SH-SY5Y (cell line): ENCODE data around the gene CAMTA1.
A peak's percentile ranks its signal among the peaks of the same experiment; 100 is the strongest.

ENCODE experiments used
- GATA2 ChIP-seq: IDR thresholded peaks from 2 replicates; pipeline ENCODE4 v1.6.1; 2011; ENCODE audit warnings: mild to moderate bottlenecking, low read depth, low read length
- GATA3 ChIP-seq: IDR thresholded peaks from 2 replicates; pipeline ENCODE4 v1.6.1; 2011; ENCODE audit warnings: low read depth, mild to moderate bottlenecking, low read length, moderate library complexity

CAMTA1 gene

DNA sequence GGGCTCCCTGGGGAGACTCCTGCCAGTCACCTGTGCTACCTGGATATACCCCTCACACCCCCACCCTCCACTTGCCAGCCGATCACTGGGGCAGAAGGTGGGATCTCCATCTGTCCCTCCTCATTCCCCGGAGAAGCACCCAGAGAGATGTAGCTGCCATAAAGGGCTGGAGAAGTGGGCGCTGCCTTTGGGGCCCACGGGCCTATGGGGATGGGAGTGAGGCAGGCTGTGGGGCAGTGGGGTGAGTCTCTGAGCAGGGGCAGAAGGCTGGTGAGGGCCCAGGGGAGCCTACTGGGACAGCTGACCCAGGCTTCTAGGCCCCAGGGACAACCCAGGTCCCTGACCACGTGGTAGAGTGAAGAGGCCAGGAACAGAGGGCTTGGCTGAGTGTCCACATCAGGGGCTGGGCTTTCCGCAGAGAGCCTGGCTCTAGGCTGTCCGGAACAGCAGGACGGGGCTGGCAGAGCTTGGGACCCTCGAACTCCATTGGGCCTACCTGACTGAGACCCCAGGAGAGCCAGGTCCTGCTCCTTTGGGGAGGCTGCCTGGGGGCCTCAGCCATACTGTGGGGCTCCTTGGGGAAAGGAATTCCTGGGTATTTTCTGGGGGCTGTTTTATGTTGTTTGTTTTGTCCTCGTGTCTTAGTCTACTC is 780.0 kb downstream of the CAMTA1 start:
- no peak for TF ChIP-seq GATA2
- TF ChIP-seq GATA3: no peak

- no peak for TF ChIP-seq GATA3
- TF ChIP-seq GATA2: no peak
Measured at GRCh38 chr1:7566417-7567375, 781.4 kb downstream of the CAMTA1 start.

- no peak for TF ChIP-seq GATA3
Measured at GRCh38 chr1:7567376-7567775, 782.1 kb downstream of the CAMTA1 start.

- TF ChIP-seq GATA3: no peak
- no peak for TF ChIP-seq GATA2
Measured at GRCh38 chr1:7568053-7568452, 782.8 kb downstream of the CAMTA1 start.

DNA sequence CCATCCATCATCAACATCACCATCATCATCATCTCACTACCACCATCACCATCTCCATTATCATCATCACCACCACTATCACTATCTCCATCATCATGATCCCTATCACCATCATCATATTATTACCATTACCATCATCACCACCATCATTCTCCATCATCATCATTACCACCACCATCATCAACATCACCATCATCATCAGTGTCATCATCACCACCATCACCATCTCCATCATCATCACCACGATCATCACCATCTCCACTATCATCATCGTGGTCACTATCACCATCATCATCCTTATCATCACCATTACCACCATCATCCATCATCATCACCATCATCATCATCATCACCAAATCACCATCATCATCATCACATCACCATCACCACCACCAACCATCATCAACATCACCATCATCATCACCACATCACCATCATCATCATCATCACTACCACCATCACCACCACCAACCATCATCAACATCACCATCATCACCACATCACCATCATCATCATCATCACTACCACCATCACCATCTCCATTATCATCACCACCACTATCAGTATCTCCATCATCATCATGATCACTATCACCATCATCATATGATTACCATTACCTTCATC is 783.8 kb downstream of the CAMTA1 start:
- TF ChIP-seq GATA2: no peak; the same call in 1 of the 2 replicates
- TF ChIP-seq GATA3: no peak

- TF ChIP-seq GATA3 (no peak), GATA2 (no peak)
Measured at GRCh38 chr1:7570311-7570710, 785.1 kb downstream of the CAMTA1 start.

DNA sequence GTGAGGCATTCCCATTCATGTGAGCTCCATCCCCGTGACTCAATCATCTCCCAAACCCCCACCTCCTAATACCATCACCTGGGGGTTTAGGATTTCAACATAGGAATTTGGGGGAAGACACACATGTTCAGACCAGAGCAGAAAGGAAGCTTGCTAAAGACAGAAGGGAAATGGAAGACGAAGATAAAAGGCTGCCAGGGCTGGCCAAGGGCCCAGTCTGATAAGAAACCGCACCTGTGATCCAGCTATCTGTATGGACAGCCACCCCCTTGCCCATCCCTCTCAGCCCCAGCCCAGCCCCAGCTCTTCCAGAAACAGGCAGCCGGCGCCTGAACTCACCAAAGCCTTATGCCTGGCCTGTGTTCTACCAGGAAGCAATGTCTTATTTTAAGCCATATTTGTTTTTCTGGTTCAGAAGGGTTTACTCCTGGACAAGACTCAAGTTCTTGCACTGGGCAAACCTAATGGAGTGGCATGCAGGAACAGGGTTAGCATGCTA is 787.4 kb downstream of the CAMTA1 start:
- TF ChIP-seq GATA3: no peak
- peak; percentile 56 for TF ChIP-seq GATA2

DNA sequence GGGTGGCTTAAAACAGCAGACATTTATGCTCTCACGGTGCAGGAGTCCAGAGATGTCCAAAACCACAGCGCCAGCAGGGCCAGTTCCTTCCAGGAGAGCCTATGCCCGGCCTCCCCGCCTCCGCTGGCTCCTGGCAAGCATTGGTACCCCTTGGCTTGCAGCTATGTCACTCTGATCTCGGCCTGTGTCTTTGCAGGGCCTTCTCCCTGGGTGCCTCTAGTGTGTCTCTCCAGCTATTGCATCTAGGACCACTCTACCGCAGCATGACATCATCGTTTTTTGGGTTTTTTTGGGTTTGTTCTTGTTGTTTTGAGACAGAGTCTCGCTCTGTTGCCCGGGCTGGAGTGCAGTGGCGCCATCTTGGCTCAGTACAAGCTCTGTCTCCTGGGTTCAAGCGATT is 788.2 kb downstream of the CAMTA1 start:
- TF ChIP-seq GATA2: no peak
- TF ChIP-seq GATA3: no peak

DNA sequence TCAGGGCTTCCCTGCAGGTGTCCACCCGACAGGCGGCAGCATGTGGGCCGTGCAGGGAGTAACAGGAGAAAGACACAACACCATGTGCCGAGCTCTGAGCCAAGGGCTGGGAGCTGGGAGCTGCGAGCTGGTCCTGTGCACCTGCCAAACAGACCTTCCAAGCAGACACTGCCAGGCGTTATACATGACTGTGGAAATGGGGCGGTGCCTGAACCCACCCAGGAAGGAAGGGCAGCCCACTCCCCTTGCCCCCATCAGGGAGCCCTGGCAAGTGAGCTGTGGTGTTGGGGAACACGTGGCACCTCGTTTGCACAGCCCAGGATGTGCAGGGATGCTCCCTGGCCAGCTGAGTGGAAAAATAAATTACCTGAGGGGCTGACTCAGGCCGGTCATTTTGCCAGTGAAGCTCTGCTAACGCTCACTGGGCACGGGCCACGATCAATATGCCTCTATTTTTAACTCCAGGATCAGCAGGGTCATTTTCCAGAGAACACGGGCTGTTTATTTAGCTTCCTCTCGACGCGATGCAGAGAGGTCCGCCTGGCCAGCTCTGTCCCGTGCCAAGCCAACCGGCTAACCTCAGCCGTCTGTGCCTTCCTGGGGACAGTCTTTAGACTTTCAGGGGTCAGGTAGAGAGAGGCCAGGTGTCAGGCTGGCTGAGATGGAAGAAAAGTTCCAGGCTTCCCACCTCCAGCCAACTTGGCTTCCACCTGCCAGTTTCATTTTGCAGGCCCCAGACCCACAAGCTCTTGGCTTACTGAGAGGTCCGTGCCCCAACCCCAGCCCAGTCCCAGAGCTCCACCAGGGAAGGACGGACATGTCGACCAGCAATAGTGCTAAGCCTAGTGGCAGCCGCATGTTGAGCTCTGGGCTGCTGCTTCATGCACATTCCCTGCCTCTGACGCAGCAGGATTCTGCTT is 789.1 kb downstream of the CAMTA1 start:
- no peak for TF ChIP-seq GATA2
- no peak for TF ChIP-seq GATA3

DNA sequence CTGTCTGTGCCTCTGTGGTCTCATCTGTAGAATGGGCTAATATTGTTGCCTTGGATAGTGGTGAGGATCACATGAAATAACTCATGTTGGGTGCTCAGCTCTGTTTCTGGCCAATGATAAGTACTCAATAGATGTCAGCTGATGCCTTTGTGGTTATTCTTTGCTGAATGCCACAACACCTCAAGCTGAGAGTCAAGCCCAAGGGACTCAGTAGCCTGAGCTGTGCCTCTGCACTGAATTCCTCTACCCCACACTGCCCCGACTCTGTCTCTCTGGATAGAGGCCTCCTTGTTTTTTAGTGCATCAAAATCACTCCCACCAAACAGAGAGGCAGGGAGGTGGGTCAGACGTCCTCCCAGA is 789.8 kb downstream of the CAMTA1 start:
- TF ChIP-seq GATA2 (no peak), GATA3 (no peak)

GRCh38 chr1:7576946-7577657 is 791.8 kb downstream of the CAMTA1 start:
- TF ChIP-seq GATA2 (no peak), GATA3 (no peak)

- TF ChIP-seq GATA3 (no peak), GATA2 (no peak)
Measured at GRCh38 chr1:7578206-7578605, 793.0 kb downstream of the CAMTA1 start.

- TF ChIP-seq GATA3 (no peak), GATA2 (no peak)
Measured at GRCh38 chr1:7579016-7579415, 793.8 kb downstream of the CAMTA1 start.
